Gastrocnemius medialis (tissue), 4 donors: ENCODE data around the gene NACA2.

Experiments
- CTCF ChIP-seq, 5 experiments: fragments of 450-650 bp in 3 of 5; fragments of 200-600 bp in 2 of 5; sonication (generic) in 2 of 5; IDR thresholded peaks in 4 of 5; conservative IDR thresholded peaks in 1 of 5; 1 replicate in 4 of 5; 2 replicates in 1 of 5; pipeline ENCODE4 v1.5.1; 2016 to 2019; ENCODE audit warnings: antibody characterized with exemption in 5 of 5, mild to moderate bottlenecking in 3 of 5, moderate library complexity in 3 of 5
- POLR2A ChIP-seq, 2 donors: fragments of 450-650 bp; IDR thresholded peaks; one replicate each; pipeline ENCODE4 v1.6.1; 2017; ENCODE audit warnings: antibody characterized with exemption in 2 of 2, mild to moderate bottlenecking in 2 of 2, moderate library complexity in 2 of 2

- no peak for TF ChIP-seq POLR2A (IDR thresholded peaks at IDR 0.05)
- no peak for TF ChIP-seq CTCF (IDR thresholded peaks at IDR 0.05 in 4 of 5, conservative IDR thresholded peaks at IDR 0.05 in 1 of 5)
Observed at GRCh38 chr17:61600621-61601020, 9.6 kb upstream of the NACA2 start.
